ENCODE data around the gene PTPRJ. TPM values are rescaled to one million over a fixed set of nuclear protein-coding genes. Genes with fewer than 3 reads are reported as not detected.
A peak's percentile ranks its signal among the peaks of the same experiment; 100 is the strongest.

PTPRJ gene
- total RNA-seq, 2 experiments from 2014 or later: 74.3 to 80.5 TPM

- Mint-ChIP-seq H3K27me3 (no peaks in the 10 kb centered on the region), H3K36me3 (peaks cover 57% of the 10 kb centered on the region), H3K4me3 (no peak overlapping the region), H3K27ac (no peak overlapping the region), H3K9me3 (ENCODE audit: low read depth) (no peaks in the 10 kb centered on the region), H3K4me1 (no peaks in the 10 kb centered on the region)
- DNase-seq (no peak), ATAC-seq (no peak)
- CTCF ChIA-PET: interaction anchor here (1.1 to 1.4 kb wide), 2 partner anchors 9 to 229 kb away, joined by 4 to 5 read pairs; no protein-coding TSS in a partner anchor
Observed at GRCh38 chr11:48163360-48164100, 183.2 kb downstream of the PTPRJ start.

- peaks cover 3% of the 10 kb centered on the region for H3K4me1 Mint-ChIP-seq
- DNase-seq (no peak), ATAC-seq (no peak)
- H3K9me3 Mint-ChIP-seq (ENCODE audit: low read depth): no peaks in the 10 kb centered on the region
- H3K36me3 Mint-ChIP-seq: peaks cover 55% of the 10 kb centered on the region
- no peaks in the 10 kb centered on the region for H3K27me3 Mint-ChIP-seq
- CTCF ChIA-PET: interaction anchor here (1.7 kb wide), 1 partner anchor 230 kb away, joined by 4 read pairs; no protein-coding TSS in a partner anchor
- H3K27ac Mint-ChIP-seq: no peak overlapping the region
- H3K4me3 Mint-ChIP-seq: no peak overlapping the region
Observed at GRCh38 chr11:48164836-48165235, 184.5 kb downstream of the PTPRJ start.

- H3K4me3 Mint-ChIP-seq: no peak overlapping the region
- no peaks in the 10 kb centered on the region for H3K9me3 Mint-ChIP-seq (ENCODE audit: low read depth)
- no peak for ATAC-seq
- peaks cover 7% of the 10 kb centered on the region for H3K4me1 Mint-ChIP-seq
- DNase-seq: no peak
- H3K27me3 Mint-ChIP-seq: no peaks in the 10 kb centered on the region
- H3K36me3 Mint-ChIP-seq: peaks cover 51% of the 10 kb centered on the region
- CTCF ChIA-PET: interaction anchor here (1.7 kb wide), 1 partner anchor 231 kb away, joined by 4 read pairs; no protein-coding TSS in a partner anchor
- no peak overlapping the region for H3K27ac Mint-ChIP-seq
Observed at GRCh38 chr11:48165426-48165825, 185.1 kb downstream of the PTPRJ start.

GRCh38 chr11:48167380-48167779 is 187.0 kb downstream of the PTPRJ start:
- CTCF ChIA-PET: no interaction called here
- no peaks in the 10 kb centered on the region for H3K27me3 Mint-ChIP-seq
- H3K36me3 Mint-ChIP-seq: peaks cover 47% of the 10 kb centered on the region
- ATAC-seq (no peak), DNase-seq (no peak)
- H3K27ac Mint-ChIP-seq: no peak overlapping the region
- no peaks in the 10 kb centered on the region for H3K9me3 Mint-ChIP-seq (ENCODE audit: low read depth)
- H3K4me1 Mint-ChIP-seq: peaks cover 16% of the 10 kb centered on the region
- H3K4me3 Mint-ChIP-seq: no peak overlapping the region

GRCh38 chr11:48168815-48169214 is 188.5 kb downstream of the PTPRJ start:
- no peak overlapping the region for H3K4me3 Mint-ChIP-seq
- no peaks in the 10 kb centered on the region for H3K27me3 Mint-ChIP-seq
- peaks cover 16% of the 10 kb centered on the region for H3K4me1 Mint-ChIP-seq
- DNase-seq: no peak
- H3K27ac Mint-ChIP-seq: no peak overlapping the region
- H3K9me3 Mint-ChIP-seq (ENCODE audit: low read depth): no peaks in the 10 kb centered on the region
- ATAC-seq: no peak
- CTCF ChIA-PET: no interaction called here
- peaks cover 37% of the 10 kb centered on the region for H3K36me3 Mint-ChIP-seq

GRCh38 chr11:48169259-48169658 is 188.9 kb downstream of the PTPRJ start:
- CTCF ChIA-PET: no interaction called here
- Mint-ChIP-seq H3K27me3 (no peaks in the 10 kb centered on the region), H3K9me3 (ENCODE audit: low read depth) (no peaks in the 10 kb centered on the region), H3K4me1 (peaks cover 16% of the 10 kb centered on the region), H3K36me3 (peaks cover 33% of the 10 kb centered on the region), H3K27ac (no peak overlapping the region), H3K4me3 (no peak overlapping the region)
- ATAC-seq (no peak), DNase-seq (no peak)

GRCh38 chr11:48169717-48170116 is 189.4 kb downstream of the PTPRJ start:
- Mint-ChIP-seq H3K27ac (no peak overlapping the region), H3K4me3 (no peak overlapping the region), H3K4me1 (peaks cover 16% of the 10 kb centered on the region), H3K27me3 (no peaks in the 10 kb centered on the region), H3K9me3 (ENCODE audit: low read depth) (no peaks in the 10 kb centered on the region), H3K36me3 (peaks cover 30% of the 10 kb centered on the region)
- ATAC-seq (no peak), DNase-seq (no peak)
- CTCF ChIA-PET: no interaction called here

GRCh38 chr11:48170241-48171233 is 190.2 kb downstream of the PTPRJ start:
- ATAC-seq (no peak), DNase-seq (no peak)
- H3K4me1 Mint-ChIP-seq: peaks cover 18% of the 10 kb centered on the region
- no peaks in the 10 kb centered on the region for H3K9me3 Mint-ChIP-seq (ENCODE audit: low read depth)
- no peaks in the 10 kb centered on the region for H3K27me3 Mint-ChIP-seq
- H3K27ac Mint-ChIP-seq: peak overlapping the region; percentile 37
- H3K36me3 Mint-ChIP-seq: peaks cover 22% of the 10 kb centered on the region
- no peak overlapping the region for H3K4me3 Mint-ChIP-seq
- CTCF ChIA-PET: interaction anchor here (0.7 to 0.9 kb wide), 2 partner anchors 13 to 236 kb away, joined by 3 read pairs; no protein-coding TSS in a partner anchor

- peaks cover 18% of the 10 kb centered on the region for H3K4me1 Mint-ChIP-seq
- H3K4me3 Mint-ChIP-seq: no peak overlapping the region
- ATAC-seq (peak; percentile 70), DNase-seq (peak; percentile 67)
- no peak overlapping the region for H3K27ac Mint-ChIP-seq
- H3K9me3 Mint-ChIP-seq (ENCODE audit: low read depth): no peaks in the 10 kb centered on the region
- CTCF ChIA-PET: interaction anchor here (0.9 to 1.6 kb wide), 8 partner anchors 8 to 275 kb away, joined by 3 to 5 read pairs (median 3); no protein-coding TSS in a partner anchor
- peaks cover 7% of the 10 kb centered on the region for H3K36me3 Mint-ChIP-seq
- no peaks in the 10 kb centered on the region for H3K27me3 Mint-ChIP-seq
Observed at GRCh38 chr11:48172818-48173609, 192.7 kb downstream of the PTPRJ start.

- CTCF ChIA-PET: no interaction called here
- DNase-seq (no peak), ATAC-seq (no peak)
- Mint-ChIP-seq H3K4me1 (peaks cover 1% of the 10 kb centered on the region), H3K9me3 (ENCODE audit: low read depth) (no peaks in the 10 kb centered on the region), H3K36me3 (no peaks in the 10 kb centered on the region), H3K4me3 (no peak overlapping the region), H3K27ac (no peak overlapping the region), H3K27me3 (no peaks in the 10 kb centered on the region)
Observed at GRCh38 chr11:48177661-48178060, 197.3 kb downstream of the PTPRJ start.

- H3K9me3 Mint-ChIP-seq (ENCODE audit: low read depth): no peaks in the 10 kb centered on the region
- H3K27ac Mint-ChIP-seq: no peak overlapping the region
- CTCF ChIA-PET: interaction anchor here (2.2 kb wide), 1 partner anchor 8 kb away, joined by 5 read pairs; no protein-coding TSS in a partner anchor
- ATAC-seq (no peak), DNase-seq (no peak)
- H3K4me1 Mint-ChIP-seq: no peaks in the 10 kb centered on the region
- H3K27me3 Mint-ChIP-seq: no peaks in the 10 kb centered on the region
- H3K36me3 Mint-ChIP-seq: no peaks in the 10 kb centered on the region
- H3K4me3 Mint-ChIP-seq: no peak overlapping the region
Observed at GRCh38 chr11:48180627-48181026, 200.3 kb downstream of the PTPRJ start.

GRCh38 chr11:48182860-48183526 is 202.6 kb downstream of the PTPRJ start:
- Mint-ChIP-seq H3K27me3 (peaks cover under 1% of the 10 kb centered on the region), H3K4me3 (no peak overlapping the region)
- CTCF ChIA-PET: interaction anchor here (0.7 to 1.0 kb wide), 2 partner anchors 10 to 12 kb away, joined by 3 read pairs; no protein-coding TSS in a partner anchor

More at GRCh38 chr11:48182860-48183526, 202.6 kb downstream of the PTPRJ start:
- Mint-ChIP-seq H3K9me3 (ENCODE audit: low read depth) (no peaks in the 10 kb centered on the region), H3K36me3 (no peaks in the 10 kb centered on the region), H3K27ac (no peak overlapping the region), H3K4me1 (no peaks in the 10 kb centered on the region)
- no peak for DNase-seq
- no peak for ATAC-seq

Measured in activated CD8-positive, alpha-beta memory T cell treated with anti-CD3 and anti-CD28 coated beads, Interleukin-2, amount 10 ng/mL, durations not matched to agents 7 days and 5 days (primary cell).